ENCODE measurements around the gene TEX12. TPM values are rescaled to one million over a fixed set of nuclear protein-coding genes. Genes with fewer than 3 reads are reported as not detected.

Gene TEX12
- total and polyA plus RNA-seq, 2 of the 8 experiments (the other 6 are each of a cell fraction or from before 2014, with no cell fraction given): not detected

GRCh38 chr11:112212710-112213109 lies 45.5 kb downstream of the TEX12 start:
- no peak overlapping the region for H3K27ac ChIP-seq (ENCODE audit: low read depth, low read length)
- no peaks in the 10 kb centered on the region for H3K27me3 ChIP-seq (replicated peaks in 1 of 4; ENCODE audit: control insufficient read depth in 3 of 4, extremely low read depth in 1 of 4, insufficient read depth in 3 of 4, low read length in 3 of 4)
- H3K4me2 ChIP-seq (ENCODE audit: insufficient read depth in 1 of 2, low read depth in 2 of 2, low read length in 2 of 2): no peak overlapping the region
- H3K9me3 ChIP-seq (ENCODE audit: insufficient read depth in 2 of 2, low read depth in 1 of 2, low read length in 1 of 2): no peaks in the 10 kb centered on the region
- H2AK5ac ChIP-seq (ENCODE audit: low read depth, low read length): no peak overlapping the region
- no peak overlapping the region for H3K14ac ChIP-seq (ENCODE audit: insufficient read length)
- H4K91ac ChIP-seq (replicated peaks; ENCODE audit: insufficient read length, low read length): no peak overlapping the region
- no peak overlapping the region for H4K8ac ChIP-seq (ENCODE audit: extremely low read depth, insufficient read depth, low read length)
- no peak overlapping the region for H3K9ac ChIP-seq (replicated peaks in 1 of 4; ENCODE audit: extremely low read depth in 1 of 4, low read depth in 3 of 4, low read length in 3 of 4)
- H2BK20ac ChIP-seq (ENCODE audit: low read length): no peak overlapping the region
- no peaks in the 10 kb centered on the region for H3K79me2 ChIP-seq (ENCODE audit: control insufficient read depth in 1 of 2, insufficient read depth in 2 of 2, low read length in 2 of 2)
- H2BK12ac ChIP-seq (ENCODE audit: low read depth, low read length): no peak overlapping the region
- FAIRE-seq (no peak), DNase-seq (ENCODE audit: low read depth in 1 of 2, low spot score in 2 of 2) (no peak)
- H3K18ac ChIP-seq (ENCODE audit: extremely low read depth, low read length): no peak overlapping the region
- no peak overlapping the region for H3K56ac ChIP-seq (replicated peaks; ENCODE audit: insufficient read length, low read depth, low read length)
- no peak overlapping the region for H2AFZ ChIP-seq (ENCODE audit: low read length)
- H2BK5ac ChIP-seq (ENCODE audit: low read depth, low read length): no peak overlapping the region
- H4K20me1 ChIP-seq (replicated peaks in 1 of 2; ENCODE audit: control insufficient read depth in 1 of 2, insufficient read depth in 2 of 2, low read length in 2 of 2): no peaks in the 10 kb centered on the region
- no peak overlapping the region for H2BK15ac ChIP-seq (ENCODE audit: low read length)
- H3K79me1 ChIP-seq (ENCODE audit: low read depth, low read length): no peaks in the 10 kb centered on the region
- no peak overlapping the region for H3K23ac ChIP-seq (ENCODE audit: insufficient read length)
- H4K5ac ChIP-seq (ENCODE audit: insufficient read length, low read depth, low read length): no peak overlapping the region
- H2BK120ac ChIP-seq (replicated peaks; ENCODE audit: low read depth, low read length): no peak overlapping the region
- CTCF ChIA-PET (ENCODE audit: partially characterized antibody): interaction anchor here (1.2 to 1.6 kb wide), 2 partner anchors 67 to 242 kb away, joined by 3 to 5 read pairs; no protein-coding TSS in a partner anchor
- no peaks in the 10 kb centered on the region; the same call in 1 of the 2 replicates for H3K23me2 ChIP-seq (ENCODE audit: low read depth, low read length)
- H3K4ac ChIP-seq (replicated peaks; ENCODE audit: insufficient read length, low read depth, low read length): no peak overlapping the region
- no peak overlapping the region for H3K4me3 ChIP-seq (ENCODE audit: extremely low read depth in 1 of 4, insufficient read depth in 2 of 4, low read depth in 3 of 4, low read length in 4 of 4)
- no peaks in the 10 kb centered on the region for H3K36me3 ChIP-seq (ENCODE audit: control insufficient read depth in 2 of 4, insufficient read depth in 4 of 4, low read length in 3 of 4)
- no peaks in the 10 kb centered on the region for H3K4me1 ChIP-seq (replicated peaks in 1 of 4; ENCODE audit: control insufficient read depth in 3 of 4, insufficient read depth in 4 of 4, low read length in 3 of 4)
- POLR2A ChIA-PET (ENCODE audit: partially characterized antibody): interaction anchor here (1.1 kb wide), 1 partner anchor 14 kb away, joined by 3 read pairs; the partner anchor contains the start of gene PTS
- TF ChIP-seq USF2 (IDR thresholded peaks at IDR 0.05; ENCODE audit: low read length): no peak
- TF ChIP-seq CHD1 (IDR thresholded peaks at IDR 0.05; ENCODE audit: low read depth, low read length): no peak
- TF ChIP-seq FOSL1 (IDR thresholded peaks at IDR 0.05; ENCODE audit: insufficient read depth, low read depth, low read length): no peak
- TF ChIP-seq SIRT6 (IDR thresholded peaks at IDR 0.05; ENCODE audit: low read length): no peak
- no peak for TF ChIP-seq MAX (IDR thresholded peaks at IDR 0.05)
- TF ChIP-seq CTCF (IDR thresholded peaks at IDR 0.05; ENCODE audit: control extremely low read depth in 1 of 3, insufficient read depth in 1 of 3, low read depth in 1 of 3, low read length in 3 of 3): no peak
- no peak for TF ChIP-seq ASH2L (IDR thresholded peaks at IDR 0.05; ENCODE audit: low read length)
- no peak for TF ChIP-seq RAD21 (IDR thresholded peaks at IDR 0.05 in 1 of 2, conservative IDR thresholded peaks at IDR 0.05 in 1 of 2; ENCODE audit: low read depth in 2 of 2, low read length in 2 of 2)
- TF ChIP-seq SRF (IDR thresholded peaks at IDR 0.05; ENCODE audit: low read depth, low read length): no peak
- no peak for TF ChIP-seq POU5F1 (IDR thresholded peaks at IDR 0.05; ENCODE audit: low read depth, low read length)
- TF ChIP-seq CTBP2 (IDR thresholded peaks at IDR 0.05; ENCODE audit: borderline replicate concordance, insufficient read depth, insufficient read length, low read length): no peak
